PC-9 (cell line): ENCODE data around the gene HBE1. TPM values are rescaled to one million over a fixed set of nuclear protein-coding genes. Genes with fewer than 3 reads are reported as not detected.
"Not testable (repeated sequence)": the region's sequence is repeated elsewhere in the genome, so short reads cannot be mapped to it uniquely, and the experiment has no call there.

Experiments
- BruUV-seq: library from RNA; stranded (reverse); fragments of 400-500 nt; replicated peaks from 2 replicates; lab custom pipeline; 2021; lab: Mats Ljungman, UMichigan
- CTCF ChIA-PET: fragments of 300-600 bp; sonication (Branson Sonifier 250); formaldehyde crosslinking; loops from one replicate; lab custom pipeline; 2022; ENCODE audit warnings: antibody characterized with exemption; lab: Charles Lee
- POLR2A ChIA-PET: fragments of 300-600 bp; sonication (Branson Sonifier 250); formaldehyde crosslinking; loops from one replicate; lab custom pipeline; 2022; ENCODE audit warnings: antibody characterized with exemption; ENCODE audit not compliant: unreplicated experiment; lab: Charles Lee
- DNase-seq, 2 experiments: peaks; one replicate each; pipeline versions ENCODE4 v3.0.0 to v3.0.0-alpha.2; 2015 to 2022; ENCODE audit warnings: mixed read lengths in 1 of 2
- H2AFZ ChIP-seq: fragments of 200-600 bp; sonication (generic); 2 replicates; pipeline ENCODE4 v1.8.1; 2017; ENCODE audit warnings: antibody characterized with exemption
- H3F3A ChIP-seq: fragments of 200-600 bp; sonication (generic); 2 replicates; pipeline ENCODE4 v1.8.1; 2017; ENCODE audit warnings: antibody characterized with exemption, mild to moderate bottlenecking, low read depth; ENCODE audit not compliant: insufficient read depth
- H3K27ac ChIP-seq: fragments of 200-600 bp; sonication (generic); 2 replicates; pipeline ENCODE4 v1.6.1; 2016; ENCODE audit warnings: mixed run types
- H3K27me3 ChIP-seq: fragments of 200-600 bp; sonication (generic); 2 replicates; pipeline ENCODE4 v1.6.1; 2016; ENCODE audit warnings: low read depth, mixed run types; ENCODE audit not compliant: insufficient read depth
- H3K36me3 ChIP-seq: fragments of 200-600 bp; sonication (generic); 2 replicates; pipeline ENCODE4 v1.6.1; 2016; ENCODE audit warnings: low read depth, mixed run types
- H3K4me1 ChIP-seq: fragments of 200-600 bp; sonication (generic); replicated peaks from 2 replicates; pipeline ENCODE4 v1.6.1; 2016; ENCODE audit warnings: mixed run types; ENCODE audit not compliant: insufficient read depth
- H3K4me2 ChIP-seq: fragments of 200-600 bp; sonication (generic); 2 replicates; pipeline ENCODE4 v1.6.1; 2017; ENCODE audit warnings: mixed run types
- H3K4me3 ChIP-seq: fragments of 200-600 bp; sonication (generic); 2 replicates; pipeline ENCODE4 v1.6.1; 2016; ENCODE audit warnings: mixed run types
- H3K79me2 ChIP-seq: fragments of 200-600 bp; sonication (generic); 2 replicates; pipeline ENCODE4 v1.6.1; 2017; ENCODE audit warnings: low read depth, mixed run types
- H3K9me2 ChIP-seq: fragments of 200-600 bp; sonication (generic); 2 replicates; pipeline ENCODE4 v1.8.1; 2017; ENCODE audit warnings: mild to moderate bottlenecking; ENCODE audit not compliant: insufficient read depth
- H3K9me3 ChIP-seq: fragments of 200-600 bp; sonication (generic); 2 replicates; pipeline ENCODE4 v1.8.1; 2016; ENCODE audit warnings: low read depth; ENCODE audit not compliant: insufficient read depth
- H4K20me1 ChIP-seq: fragments of 200-600 bp; sonication (generic); 2 replicates; pipeline ENCODE4 v1.8.1; 2017; ENCODE audit not compliant: insufficient read depth
- CTCF ChIP-seq: fragments of 200-600 bp; sonication (generic); conservative IDR thresholded peaks from 2 replicates; pipeline ENCODE4 v1.6.1; 2017; ENCODE audit warnings: mixed run types, antibody characterized with exemption, mild to moderate bottlenecking, moderate library complexity
- EZH2 ChIP-seq: fragments of 200-600 bp; sonication (generic); IDR thresholded peaks from 2 replicates; pipeline ENCODE4 v1.8.0; 2017; ENCODE audit warnings: antibody characterized with exemption, low read depth
- intact Hi-C: fragments of 100-400 bp; cut with micrococcal nuclease; formaldehyde crosslinking; loops from one replicate; pipeline ENCODE4 v1.10.0; 2022; ENCODE audit not compliant: unreplicated experiment
- total RNA-seq: library from RNA; stranded (reverse); gene quantifications from 2 replicates; pipeline ENCODE4 v1.2.3, GENCODE V29; 2021

HBE1 gene
- total RNA-seq, 1 experiment from 2014 or later = 1.4 TPM

- no peak overlapping the region for H2AFZ ChIP-seq
- H4K20me1 ChIP-seq = no peaks in the 10 kb centered on the region
- no peaks in the 10 kb centered on the region for H3F3A ChIP-seq
- DNase-seq = no peak
- H3K9me3 ChIP-seq = no peaks in the 10 kb centered on the region
- H3K4me2 ChIP-seq = no peak overlapping the region
- H3K27me3 ChIP-seq = 0 out of 2 replicates have a peak, but pooled peaks cover 2% of the 10 kb centered on the region
- intact Hi-C loops = no loop called here
- H3K36me3 ChIP-seq = no peaks in the 10 kb centered on the region
- H3K27ac ChIP-seq = no peak overlapping the region
- ChIA-PET CTCF (no interaction called here), POLR2A (no interaction called here)
- TF ChIP-seq CTCF (no peak), EZH2 (no peak)
- H3K9me2 ChIP-seq = no peaks in the 10 kb centered on the region
- no peaks in the 10 kb centered on the region for H3K4me1 ChIP-seq
- no peak overlapping the region for H3K4me3 ChIP-seq
- no TSS peak for BruUV-seq
- H3K79me2 ChIP-seq = no peaks in the 10 kb centered on the region
These were observed 19.1 kb downstream of the HBE1 start for GRCh38 chr11:5250543-5251204.

- intact Hi-C loops, DNase-seq, H3K4me3 ChIP-seq, POLR2A ChIA-PET, H3K27ac ChIP-seq, H3F3A ChIP-seq, CTCF ChIA-PET, H3K79me2 ChIP-seq, H4K20me1 ChIP-seq, H3K9me2 ChIP-seq, H3K9me3 ChIP-seq, H2AFZ ChIP-seq, H3K36me3 ChIP-seq, H3K4me1 ChIP-seq, H3K4me2 ChIP-seq, BruUV-seq, H3K27me3 ChIP-seq: not testable (repeated sequence)
These were observed 19.8 kb downstream of the HBE1 start, which contains the start of gene HBG1 for GRCh38 chr11:5249807-5250396. Gene HBG1, minus strand, starts transcription at chr11:5249857. Its CDS starts 53 bp downstream, at chr11:5249804.

GRCh38 chr11:5248498-5248897 lies 21.2 kb downstream of the HBE1 start:
- H3K4me1 ChIP-seq, H2AFZ ChIP-seq, H3K9me3 ChIP-seq, H4K20me1 ChIP-seq, H3F3A ChIP-seq, BruUV-seq, H3K4me2 ChIP-seq, H3K4me3 ChIP-seq, DNase-seq, H3K27me3 ChIP-seq, H3K27ac ChIP-seq, CTCF ChIA-PET, H3K9me2 ChIP-seq, POLR2A ChIA-PET, H3K79me2 ChIP-seq, intact Hi-C loops, H3K36me3 ChIP-seq: not testable (repeated sequence)

- no peak overlapping the region for H2AFZ ChIP-seq
- no peaks in the 10 kb centered on the region for H3K36me3 ChIP-seq
- H3K27ac ChIP-seq = no peak overlapping the region
- no peaks in the 10 kb centered on the region for H3K9me2 ChIP-seq
- no peak overlapping the region for H3K4me3 ChIP-seq
- intact Hi-C loops = no loop called here
- no peaks in the 10 kb centered on the region for H3K79me2 ChIP-seq
- no peaks in the 10 kb centered on the region for H3K4me1 ChIP-seq
- no peaks in the 10 kb centered on the region for H4K20me1 ChIP-seq
- 0 out of 2 replicates have a peak, but pooled peaks cover 2% of the 10 kb centered on the region for H3K27me3 ChIP-seq
- no peak for DNase-seq
- no peak for TF ChIP-seq EZH2
- TF ChIP-seq CTCF = no peak
- H3K9me3 ChIP-seq = no peaks in the 10 kb centered on the region
- no peak overlapping the region for H3K4me2 ChIP-seq
- CTCF ChIA-PET = no interaction called here
- no TSS peak for BruUV-seq
- POLR2A ChIA-PET = no interaction called here
- H3F3A ChIP-seq = no peaks in the 10 kb centered on the region
These were observed 22.1 kb downstream of the HBE1 start for GRCh38 chr11:5247472-5248192.
